Limb (tissue), 2 donors: Measurements from ENCODE around the gene RPL28.

ENCODE experiments used
- DNase-seq, 2 donors: peaks; one replicate each; pipeline ENCODE4 v3.0.0-alpha.2; 2016; ENCODE audit errors: extremely low spot score in 2 of 2

Gene RPL28

DNA sequence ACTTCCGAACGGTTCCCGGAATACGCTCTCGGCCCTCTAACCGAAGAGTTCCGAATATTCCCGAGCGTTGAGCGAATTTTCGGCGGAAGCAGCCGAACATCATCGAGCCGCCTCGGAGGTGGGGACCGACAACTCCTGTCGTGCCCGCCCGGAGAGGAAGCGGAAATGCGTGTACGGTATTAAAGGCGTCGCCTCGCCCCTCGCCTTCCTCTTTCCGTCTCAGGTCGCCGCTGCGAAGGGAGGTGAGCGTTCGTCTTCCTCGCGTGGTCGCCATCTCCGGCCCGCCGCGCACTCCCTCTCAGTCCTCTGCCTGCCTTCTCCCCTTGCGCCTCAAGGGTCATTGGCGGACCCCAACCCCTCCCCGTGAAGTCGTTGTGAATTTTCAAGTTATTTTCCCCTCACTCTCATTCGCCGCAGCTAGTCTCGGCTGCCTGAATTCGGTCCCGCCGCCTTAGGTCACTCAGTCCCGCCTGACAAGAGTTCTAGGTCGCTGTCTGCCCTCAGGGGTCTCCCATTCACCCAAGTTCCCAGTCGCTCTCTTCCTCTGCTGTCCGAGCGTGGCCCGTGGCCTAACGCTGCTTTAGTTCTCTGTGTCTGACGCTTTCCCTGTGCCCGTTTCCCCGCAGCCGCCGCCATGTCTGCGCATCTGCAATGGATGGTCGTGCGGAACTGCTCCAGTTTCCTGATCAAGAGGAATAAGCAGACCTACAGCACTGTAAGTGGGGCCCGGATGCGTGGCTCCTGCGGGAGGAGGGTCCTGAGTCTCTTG lies at the start of gene RPL28:
TSS of gene RPL28 (plus strand) at position 209 of the 769 bp plus-strand sequence. CDS start at position 635, 426 bp downstream.
- DNase-seq, result peak; percentile 98 to 99

GRCh38 chr19:55336101-55336500 lies 49.6 kb upstream of the RPL28 start:
- no peak for DNase-seq

GRCh38 chr19:55339105-55339888 lies 46.4 kb upstream of the RPL28 start, which contains the start of gene KMT5C:
TSS of gene KMT5C (plus strand) at chr19:55339876. CDS start at chr19:55341937, 2,061 bp downstream.
- DNase-seq, result peak; percentile 100

GRCh38 chr19:55339889-55340783 lies 45.6 kb upstream of the RPL28 start:
- DNase-seq, result no peak

DNA sequence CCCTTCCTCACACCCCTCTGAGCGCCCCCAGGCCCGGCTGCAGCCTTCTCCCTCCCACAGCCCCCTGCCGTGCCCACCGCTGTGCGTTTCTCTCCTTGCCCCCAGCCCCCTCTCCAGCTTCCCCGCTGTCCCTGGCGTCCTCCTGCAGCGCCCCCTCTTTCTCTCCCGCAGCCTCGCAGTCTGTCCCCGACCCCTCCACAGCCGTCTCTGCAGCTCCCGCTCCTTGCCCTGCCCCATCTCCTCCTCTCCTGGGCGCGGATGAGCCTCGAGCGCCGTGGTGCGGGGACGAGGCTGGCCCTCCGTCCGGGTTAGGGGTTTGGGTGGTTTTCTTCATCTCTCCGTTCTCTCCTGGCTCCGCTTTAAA lies 45.0 kb upstream of the RPL28 start:
- peak in 1 of 2 donors; percentile 72 for DNase-seq

DNA sequence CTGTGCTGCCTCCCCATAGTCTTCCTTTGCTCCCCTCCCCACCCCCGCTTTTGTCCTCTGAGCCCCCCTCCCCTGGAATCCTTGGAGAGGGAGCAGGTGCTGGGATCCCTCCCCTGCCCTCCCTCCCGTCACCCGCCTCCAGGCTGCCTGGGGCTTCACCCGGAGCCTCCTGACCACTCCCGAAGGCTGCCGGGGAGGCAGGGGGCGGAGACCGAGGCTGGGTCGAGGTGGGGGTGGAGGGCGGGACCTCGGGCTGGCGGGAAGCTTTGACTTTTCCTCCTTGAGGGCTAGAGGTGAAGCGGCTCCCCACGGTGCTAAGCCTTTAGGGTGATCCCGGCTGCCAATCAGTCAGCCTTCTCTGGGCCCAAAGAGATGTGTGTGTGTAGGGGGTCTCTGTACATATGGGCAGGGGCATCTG lies 44.6 kb upstream of the RPL28 start:
- DNase-seq, result peak; percentile 54 to 84

DNA sequence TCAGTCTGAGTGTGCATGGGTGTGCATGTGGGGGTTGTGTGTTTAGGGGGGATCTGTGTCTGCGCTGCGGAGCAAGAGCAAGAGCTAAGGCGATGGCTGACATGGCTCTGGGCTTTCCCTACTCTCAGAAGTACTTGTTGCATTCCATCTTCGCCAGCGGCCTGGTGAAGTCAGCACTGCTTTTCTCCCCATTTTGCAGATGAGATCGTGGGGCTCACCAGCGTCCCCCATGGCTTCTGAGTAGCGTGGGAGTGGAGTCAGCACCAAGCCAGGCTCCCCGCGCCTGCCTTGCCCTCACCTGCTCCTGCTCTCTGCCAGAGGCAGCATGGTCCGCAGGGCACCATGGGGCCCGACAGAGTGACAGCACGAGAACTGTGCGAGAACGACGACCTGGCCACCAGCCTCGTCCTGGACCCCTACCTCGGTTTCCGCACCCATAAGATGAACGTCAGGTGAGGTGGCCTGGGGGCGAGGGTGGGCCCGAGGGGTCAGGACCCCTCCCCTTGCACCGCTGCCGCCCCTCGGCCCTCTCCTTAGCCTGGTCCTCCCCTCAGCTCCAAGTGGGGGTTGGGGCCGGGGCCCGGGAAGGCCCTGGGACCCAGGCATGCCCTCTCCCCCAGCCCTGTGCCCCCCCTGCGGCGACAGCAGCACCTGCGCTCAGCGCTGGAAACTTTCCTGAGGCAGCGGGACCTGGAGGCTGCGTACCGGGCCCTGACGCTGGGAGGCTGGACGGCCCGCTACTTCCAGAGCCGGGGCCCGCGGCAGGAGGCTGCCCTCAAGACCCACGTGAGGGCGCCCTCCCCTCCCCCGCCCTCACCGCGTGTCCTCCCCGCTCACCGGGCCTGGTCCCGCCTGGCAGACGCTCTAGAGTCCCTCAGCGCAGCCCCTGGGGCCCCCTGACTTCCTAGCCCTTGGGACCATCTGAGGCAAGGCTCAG lies 43.9 kb upstream of the RPL28 start:
- no peak for DNase-seq

DNA sequence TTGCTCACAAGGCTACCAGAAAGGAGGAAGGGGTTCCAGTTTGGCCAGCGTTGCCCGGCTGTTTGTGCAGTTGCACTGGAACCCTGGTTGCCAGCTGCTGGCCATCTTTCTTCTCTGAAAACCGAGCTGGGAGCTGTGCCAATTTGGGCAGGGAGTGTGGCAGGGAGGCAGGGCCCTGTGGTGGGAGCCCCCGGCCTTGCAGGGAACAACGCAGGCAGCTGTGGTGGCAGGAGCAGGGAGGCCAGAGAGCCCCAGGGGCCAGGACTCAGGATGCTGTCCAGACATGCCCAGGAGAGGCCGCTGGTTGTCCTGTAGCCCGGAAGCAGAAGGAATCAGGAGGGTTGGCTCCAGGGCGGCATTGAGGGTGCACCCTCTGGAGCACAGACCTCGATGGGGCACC lies 41.3 kb upstream of the RPL28 start:
- DNase-seq, result peak in 1 of 2 donors; percentile 50

- no peak for DNase-seq
Observed at GRCh38 chr19:55345101-55345817, 40.5 kb upstream of the RPL28 start.

- DNase-seq, result peak in 1 of 2 donors; percentile 55
Observed at GRCh38 chr19:55345818-55346724, 39.7 kb upstream of the RPL28 start.

- DNase-seq, result no peak
Observed at GRCh38 chr19:55346725-55347441, 38.8 kb upstream of the RPL28 start.

DNA sequence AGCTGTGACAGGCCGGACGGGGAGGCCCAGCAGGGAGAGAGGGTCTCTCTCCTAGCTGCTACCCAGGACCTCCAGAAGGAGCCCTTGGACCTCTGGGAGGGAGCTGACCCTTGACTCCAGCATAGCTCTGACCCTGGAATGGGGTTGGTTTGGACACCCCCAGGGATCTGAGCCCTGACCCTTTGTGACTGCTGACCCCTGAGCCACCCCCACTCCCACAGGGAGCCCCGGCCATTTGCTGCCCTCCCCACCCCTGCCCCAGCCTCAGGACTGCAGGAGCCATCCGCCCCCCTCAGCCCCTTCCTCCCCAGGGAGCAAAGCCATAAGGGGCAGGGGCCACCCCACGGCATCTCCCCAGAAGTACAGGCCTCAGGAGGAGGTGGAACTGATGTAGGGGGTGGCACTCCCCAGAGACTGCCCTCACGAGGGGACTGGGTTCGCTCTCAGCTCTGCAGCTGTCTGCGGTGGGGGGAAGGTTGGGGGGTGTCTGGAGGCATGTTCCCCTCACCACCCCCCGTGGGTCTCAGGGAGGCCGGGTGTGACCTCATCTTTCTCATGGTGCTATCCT lies 38.2 kb upstream of the RPL28 start:
- no peak for DNase-seq

DNA sequence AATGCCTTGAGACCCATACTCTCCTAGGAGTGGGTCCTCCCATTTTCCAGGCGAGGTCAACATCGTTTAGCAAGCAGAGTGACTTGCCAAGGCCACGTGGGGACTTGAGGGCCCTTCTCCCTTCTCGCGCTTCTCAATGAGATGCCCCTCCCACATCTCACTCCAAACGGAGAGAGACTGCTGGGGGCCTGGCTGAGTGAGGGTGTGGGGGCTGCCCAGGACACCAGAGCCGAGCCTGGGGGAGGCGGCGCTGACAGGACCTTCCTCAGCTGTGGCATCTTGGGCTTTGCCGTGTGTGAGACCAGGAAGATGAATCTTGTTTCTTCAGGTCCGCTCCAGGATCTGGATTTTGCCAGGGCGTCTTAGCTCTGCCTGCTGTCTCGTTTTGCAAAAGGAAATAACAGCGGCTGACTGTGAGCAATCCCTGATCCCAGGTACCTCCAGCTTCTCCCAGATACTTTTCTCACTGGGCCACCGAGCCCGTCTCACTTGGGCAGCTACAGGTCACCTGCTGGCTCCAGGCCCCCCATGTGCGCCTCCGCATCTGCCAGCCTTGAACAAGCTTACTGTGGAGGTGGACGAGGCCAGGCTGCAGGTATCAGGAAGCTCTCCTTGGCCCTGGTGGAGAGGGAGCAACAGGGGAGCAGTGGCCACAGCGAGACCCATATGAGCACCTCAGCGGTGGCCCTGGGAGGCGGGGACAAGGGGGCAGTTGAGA lies 37.3 kb upstream of the RPL28 start:
- DNase-seq, result no peak

GRCh38 chr19:55350620-55351315 lies 35.0 kb upstream of the RPL28 start:
- no peak for DNase-seq

- DNase-seq, result no peak
Observed at GRCh38 chr19:55352040-55352439, 33.7 kb upstream of the RPL28 start.

- no peak for DNase-seq
Observed at GRCh38 chr19:55352549-55353145, 33.1 kb upstream of the RPL28 start.
